T-helper 9 cell (primary cell): ENCODE data around the gene MEOX1.
"Not testable (repeated sequence)": the region's sequence is repeated elsewhere in the genome, so short reads cannot be mapped to it uniquely, and the experiment has no call there.

Experiments used
- DNase-seq: peaks from one replicate; pipeline ENCODE4 v3.0.0-alpha.2; 2020
- total RNA-seq, 2 donors: gene quantifications; one replicate each; lab custom pipeline; 2026; lab: John Stamatoyannopoulos, UW

The MEOX1 gene
- total RNA-seq = 0.72 to 5.3 reads per million in 2 donors

DNA sequence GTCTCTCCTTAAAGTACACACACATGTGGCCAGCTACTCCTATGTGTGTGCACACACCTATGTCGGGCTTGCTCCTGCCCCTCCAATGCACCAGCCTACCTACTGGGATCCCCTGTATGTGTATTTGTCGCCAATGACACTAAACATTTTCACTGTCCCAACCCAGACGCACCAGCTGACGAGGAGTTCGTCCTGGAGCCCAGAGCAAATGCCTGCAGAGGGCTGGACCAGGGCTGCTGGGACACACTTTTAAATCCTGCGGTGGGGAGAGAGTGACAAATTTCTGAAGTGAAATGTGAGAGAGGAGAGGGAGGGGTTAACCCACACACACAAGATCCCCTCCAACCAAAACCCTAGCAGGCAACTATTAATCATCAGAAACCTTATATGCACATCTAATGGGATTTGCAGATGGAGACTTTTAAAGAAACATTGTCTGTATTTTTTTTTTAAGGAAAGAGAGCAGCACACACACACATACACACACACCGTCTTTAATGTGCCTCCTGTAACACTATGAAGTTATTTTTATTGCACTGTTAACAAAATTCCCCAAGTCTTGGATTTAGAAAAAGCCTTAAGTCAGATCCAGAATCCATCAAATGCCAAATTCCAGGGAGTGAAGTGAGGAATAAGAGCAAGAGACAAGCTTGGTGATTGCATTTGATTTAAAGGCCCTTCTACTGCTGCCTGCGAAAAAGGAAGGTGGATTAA is at the start of gene MEOX1:
Gene MEOX1 (minus strand): TSS at position 224 of the 714 bp plus-strand sequence. CDS start 388 bp downstream, outside the sequence.
- DNase-seq = no peak

- DNase-seq = no peak
Measured at GRCh38 chr17:43710101-43710500, 48.4 kb upstream of the MEOX1 start.

DNA sequence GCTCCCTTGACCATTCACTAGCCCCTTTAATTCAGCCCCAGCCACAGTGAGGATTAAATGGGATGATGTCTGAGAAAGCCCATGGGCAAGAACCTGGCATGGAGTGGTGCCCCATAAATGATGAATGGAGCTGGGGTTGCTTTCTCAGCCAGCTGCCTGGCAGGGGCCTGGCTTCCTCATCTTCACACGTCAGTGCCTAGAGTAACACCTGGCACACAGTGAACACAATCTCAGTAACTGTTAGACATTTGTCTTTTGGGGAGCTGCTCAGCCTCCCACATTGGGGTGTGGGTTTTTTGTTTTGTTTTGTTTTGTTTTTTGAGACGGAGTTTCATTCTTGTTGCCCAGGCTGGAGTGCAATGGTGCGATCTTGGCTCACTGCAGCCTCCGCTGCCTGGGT is 47.5 kb upstream of the MEOX1 start:
- DNase-seq = no peak

GRCh38 chr17:43707184-43707583 is 45.5 kb upstream of the MEOX1 start:
- DNase-seq = no peak

DNA sequence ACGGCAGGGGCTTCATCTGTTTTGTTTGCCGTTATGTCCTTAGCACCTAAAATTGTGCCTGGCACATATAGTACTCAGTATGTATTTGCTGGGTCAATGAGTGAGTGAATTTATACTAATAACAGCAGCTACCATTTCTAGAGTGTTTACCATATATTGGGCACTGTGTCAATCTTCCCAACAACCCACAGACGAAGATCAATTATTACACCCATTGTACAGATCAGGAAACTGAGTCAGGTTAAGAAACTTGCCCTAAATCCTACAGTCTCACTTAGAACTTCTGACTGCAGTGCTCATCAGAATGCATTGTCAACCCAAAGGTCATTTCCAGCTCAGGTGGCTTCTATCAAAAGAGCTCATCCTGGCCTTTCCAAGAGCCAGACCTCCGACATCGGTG is 44.5 kb upstream of the MEOX1 start:
- no peak for DNase-seq

GRCh38 chr17:43703630-43704029 is 41.9 kb upstream of the MEOX1 start:
- no peak for DNase-seq

DNA sequence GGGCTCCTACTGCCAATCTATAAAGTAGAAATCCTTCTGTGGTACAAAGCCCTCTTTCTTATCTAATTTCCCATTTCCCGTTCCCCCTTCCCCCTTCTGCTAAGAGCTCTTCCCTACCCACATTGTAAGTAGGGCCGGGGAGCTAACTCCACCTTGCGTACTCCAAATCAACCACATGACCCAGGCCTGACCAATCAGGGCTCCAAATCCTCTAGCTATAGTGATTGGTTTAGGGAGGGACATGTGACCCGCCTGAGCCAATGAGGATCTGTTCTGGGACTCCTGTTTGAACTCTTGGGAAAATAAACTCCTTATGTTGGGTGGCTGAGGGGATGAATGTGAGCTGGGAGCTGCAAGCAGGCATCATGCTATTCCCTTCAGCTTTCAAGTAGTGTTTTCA is 40.9 kb upstream of the MEOX1 start:
- DNase-seq = no peak

GRCh38 chr17:43701318-43701743 is 39.6 kb upstream of the MEOX1 start:
- DNase-seq = no peak

- no peak for DNase-seq
Measured at GRCh38 chr17:43699438-43699756, 37.7 kb upstream of the MEOX1 start.

GRCh38 chr17:43698678-43699437 is 37.1 kb upstream of the MEOX1 start:
- DNase-seq = no peak

DNA sequence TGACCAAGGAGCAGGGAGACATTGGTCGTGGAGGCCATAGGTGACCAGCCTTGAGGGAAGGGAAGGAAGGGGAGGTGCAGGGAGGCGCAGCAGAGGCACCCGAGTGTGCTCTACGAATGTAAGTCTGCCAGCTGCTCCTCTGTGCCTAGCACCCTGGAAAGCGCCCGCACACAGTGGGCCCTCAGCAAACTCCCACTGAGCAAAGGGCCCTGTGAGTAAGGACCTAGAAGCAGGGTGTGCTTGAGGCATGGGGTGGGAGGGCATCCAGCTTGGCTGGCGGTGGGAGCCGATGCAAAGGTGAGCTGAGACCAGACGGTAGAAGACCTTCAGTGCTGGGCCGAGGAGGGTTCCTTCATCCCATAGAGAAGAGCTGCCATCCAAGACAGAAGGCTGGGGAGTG is 36.2 kb upstream of the MEOX1 start:
- no peak for DNase-seq

- DNase-seq = no peak
Measured at GRCh38 chr17:43696891-43697290, 35.2 kb upstream of the MEOX1 start.

DNA sequence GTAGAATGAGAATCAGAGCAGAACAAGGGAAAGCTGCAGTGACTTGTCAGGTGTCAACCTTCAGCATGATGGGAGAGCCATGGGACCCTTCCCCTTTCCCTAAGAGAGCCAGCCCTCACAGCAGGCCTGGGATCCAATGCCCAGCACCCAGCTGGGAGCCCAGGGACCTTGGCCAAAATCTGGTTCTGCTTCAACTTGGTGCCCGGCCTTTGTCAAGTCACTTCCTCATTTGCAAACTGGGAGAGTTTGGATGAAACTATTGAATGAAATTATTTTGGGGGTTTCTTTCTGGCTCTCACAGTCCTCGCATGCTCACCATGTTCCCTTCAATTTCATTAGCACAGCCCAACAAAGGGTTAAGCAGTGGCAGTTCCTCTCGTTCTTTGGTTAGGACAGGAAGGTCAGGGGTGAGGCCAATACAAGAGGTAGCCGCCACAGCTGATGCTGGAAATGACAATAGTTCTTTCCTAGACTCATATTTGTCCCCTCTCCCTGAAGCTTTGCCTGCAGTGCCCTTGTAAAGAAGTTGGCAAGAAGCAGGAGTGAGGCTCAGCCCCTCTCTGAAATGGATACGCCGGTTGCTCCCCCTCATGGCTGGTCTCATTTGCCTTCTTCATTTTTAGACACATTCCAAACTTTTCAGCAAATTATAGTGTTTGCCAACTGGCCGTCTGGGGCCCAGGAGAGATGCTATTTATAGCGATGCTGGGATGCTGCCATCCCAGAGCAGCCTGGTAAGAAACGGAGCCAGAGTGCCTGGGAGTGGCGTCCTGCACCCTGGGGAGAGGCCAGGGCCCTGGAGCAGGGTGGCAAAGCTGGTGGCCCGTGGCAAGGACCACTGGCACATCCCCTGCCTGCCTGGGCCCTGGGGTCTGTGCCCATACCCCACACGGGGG is 34.5 kb upstream of the MEOX1 start:
- DNase-seq = no peak

- peak; percentile 60 for DNase-seq
Measured at GRCh38 chr17:43694081-43694870, 32.6 kb upstream of the MEOX1 start.

GRCh38 chr17:43691317-43691693 is 29.6 kb upstream of the MEOX1 start:
- no peak for DNase-seq

DNA sequence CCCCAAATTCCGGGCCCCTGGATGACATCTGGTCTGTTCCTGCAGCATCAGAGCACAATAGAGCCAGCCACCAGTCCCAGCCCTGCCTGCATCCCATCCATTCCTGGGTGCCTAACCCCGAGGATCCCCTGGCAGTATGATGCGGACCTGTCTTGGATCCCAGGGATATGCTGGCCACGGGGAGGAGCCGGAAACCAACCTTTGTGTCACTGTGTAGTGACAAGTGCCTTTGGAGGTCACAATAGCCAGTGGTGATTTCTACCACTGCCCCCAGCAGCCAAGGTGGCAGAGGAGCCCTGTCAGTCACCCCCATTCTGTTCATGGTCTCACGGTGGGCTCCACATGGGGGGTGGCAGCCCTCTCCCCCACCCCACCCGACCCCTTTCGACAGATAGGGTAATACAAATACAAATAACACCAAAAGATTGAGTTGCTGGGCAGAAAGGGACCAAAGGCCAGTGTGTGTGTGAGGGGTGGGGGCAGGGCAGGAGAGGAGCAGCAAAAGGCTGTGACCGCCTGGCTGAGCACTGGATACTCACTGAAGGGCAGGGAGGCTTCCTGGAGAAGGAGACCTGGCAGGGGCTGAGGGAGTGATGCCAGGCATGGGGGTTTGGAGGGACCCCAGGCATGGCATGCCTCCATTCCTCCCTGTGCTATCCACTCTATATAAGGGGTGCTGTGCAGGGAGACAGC is 29.0 kb upstream of the MEOX1 start:
- DNase-seq = no peak

DNA sequence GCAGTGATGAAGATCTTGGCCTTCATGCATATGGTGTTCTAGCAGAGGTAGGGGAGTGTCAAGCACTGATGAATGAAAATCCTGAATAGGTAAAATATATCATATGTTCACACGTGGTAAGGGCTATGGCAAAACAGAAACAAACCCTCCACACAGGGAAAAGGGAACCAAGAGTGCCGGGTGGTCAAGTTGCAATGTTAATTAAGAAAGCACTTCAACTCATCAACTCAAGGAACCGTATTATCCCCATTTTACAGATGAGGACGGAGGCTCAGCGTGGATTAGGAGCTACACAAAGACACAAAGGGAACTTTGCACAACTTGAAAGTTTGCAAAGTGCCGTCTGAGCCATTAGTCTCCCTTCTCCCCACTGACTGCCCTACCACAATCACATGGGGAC is 28.1 kb upstream of the MEOX1 start:
- no peak for DNase-seq

- no peak for DNase-seq
Measured at GRCh38 chr17:43689131-43689530, 27.4 kb upstream of the MEOX1 start.

GRCh38 chr17:43686957-43687356 is 25.2 kb upstream of the MEOX1 start:
- not testable (repeated sequence) for DNase-seq

- DNase-seq = no peak
Measured at GRCh38 chr17:43683928-43684653, 22.4 kb upstream of the MEOX1 start.

- no peak for DNase-seq
Measured at GRCh38 chr17:43680461-43680860, 18.7 kb upstream of the MEOX1 start.
